Suprapubic skin (tissue), 4 donors: ENCODE data around the gene SEZ6L.

Experiments used
- CTCF ChIP-seq, 2 donors: fragments of 200-600 bp in 1 of 2; fragments of 450-650 bp in 1 of 2; sonication (generic) in 1 of 2; IDR thresholded peaks; one replicate each; pipeline ENCODE4 v1.5.1; 2016 to 2019; ENCODE audit warnings: antibody characterized with exemption in 2 of 2, mild to moderate bottlenecking in 1 of 2, moderate library complexity in 1 of 2
- EP300 ChIP-seq: sonication (generic); formaldehyde crosslinking; IDR thresholded peaks from one replicate; pipeline ENCODE4 v1.6.1; 2017; ENCODE audit warnings: antibody characterized with exemption
- POLR2A ChIP-seq, 2 donors: fragments of 450-650 bp; IDR thresholded peaks; one replicate each; pipeline ENCODE4 v1.6.1; 2017; ENCODE audit warnings: antibody characterized with exemption in 2 of 2, mild to moderate bottlenecking in 2 of 2, moderate library complexity in 2 of 2
- POLR2AphosphoS5 ChIP-seq, 3 donors: sonication (generic); formaldehyde crosslinking; IDR thresholded peaks; one replicate each; pipeline ENCODE4 v1.6.1; 2017; ENCODE audit warnings: antibody characterized with exemption in 3 of 3

GRCh38 chr22:26188341-26188740, 19.1 kb downstream of the SEZ6L start:
- TF ChIP-seq CTCF (IDR thresholded peaks at IDR 0.05) (no peak), POLR2A (IDR thresholded peaks at IDR 0.05) (no peak), POLR2AphosphoS5 (IDR thresholded peaks at IDR 0.05) (no peak), EP300 (no peak)
